Fibroblast of skin of left biceps (primary cell): ENCODE data around the gene ERCC4.

ENCODE experiments used
- DNase-seq, 2 experiments: peaks; one replicate each; pipeline ENCODE4 v3.0.0-alpha.2; 2013; ENCODE audit warnings: low read depth in 2 of 2

ERCC4 gene

GRCh38 chr16:13994239-13995106, 74.5 kb downstream of the ERCC4 start:
- DNase-seq, result no peak

GRCh38 chr16:13995194-13995593, 75.2 kb downstream of the ERCC4 start:
- no peak for DNase-seq

GRCh38 chr16:13996778-13997288, 76.9 kb downstream of the ERCC4 start:
- no peak for DNase-seq

GRCh38 chr16:13997526-13997925, 77.6 kb downstream of the ERCC4 start:
- DNase-seq, result no peak

GRCh38 chr16:13997933-13998332, 78.0 kb downstream of the ERCC4 start:
- no peak for DNase-seq

- DNase-seq, result no peak
These were observed 79.3 kb downstream of the ERCC4 start for GRCh38 chr16:13999071-13999894.

GRCh38 chr16:13999895-14000425, 80.0 kb downstream of the ERCC4 start:
- no peak for DNase-seq

- DNase-seq, result no peak
These were observed 81.6 kb downstream of the ERCC4 start for GRCh38 chr16:14001521-14001920.
